Hypothalamus (tissue), 51 donors: ENCODE data around the gene SPANXB1.
"Not testable (repeated sequence)": the region's sequence is repeated elsewhere in the genome, so short reads cannot be mapped to it uniquely, and the experiment has no call there.

Experiments used
- DNase-seq, 51 donors: peaks; one replicate each; lab custom pipeline; 2025; lab: John Stamatoyannopoulos, UW

SPANXB1 gene, protein sequence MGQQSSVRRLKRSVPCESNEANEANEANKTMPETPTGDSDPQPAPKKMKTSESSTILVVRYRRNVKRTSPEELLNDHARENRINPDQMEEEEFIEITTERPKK

DNA sequence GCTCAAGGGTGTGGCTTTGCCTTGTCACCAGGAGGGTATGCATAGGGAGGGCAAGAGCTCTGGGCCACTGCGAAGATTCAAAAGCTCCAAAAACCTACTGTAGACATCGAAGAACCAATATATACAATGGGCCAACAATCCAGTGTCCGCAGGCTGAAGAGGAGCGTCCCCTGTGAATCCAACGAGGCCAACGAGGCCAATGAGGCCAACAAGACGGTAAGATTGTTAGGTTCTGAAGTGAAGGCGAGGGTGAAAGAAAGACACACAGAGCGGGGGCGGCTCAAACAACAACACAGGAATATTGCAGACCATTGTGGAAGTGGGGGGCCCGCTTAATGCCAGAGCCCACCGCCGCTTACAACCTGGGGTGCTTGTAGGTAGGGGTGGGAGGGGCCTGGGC, at the start of gene SPANXB1:
Gene SPANXB1, plus strand, starts transcription at position 27 of the 400 bp plus-strand sequence. Its CDS starts 100 bp downstream, at position 127.
- DNase-seq = not testable (repeated sequence)

DNA sequence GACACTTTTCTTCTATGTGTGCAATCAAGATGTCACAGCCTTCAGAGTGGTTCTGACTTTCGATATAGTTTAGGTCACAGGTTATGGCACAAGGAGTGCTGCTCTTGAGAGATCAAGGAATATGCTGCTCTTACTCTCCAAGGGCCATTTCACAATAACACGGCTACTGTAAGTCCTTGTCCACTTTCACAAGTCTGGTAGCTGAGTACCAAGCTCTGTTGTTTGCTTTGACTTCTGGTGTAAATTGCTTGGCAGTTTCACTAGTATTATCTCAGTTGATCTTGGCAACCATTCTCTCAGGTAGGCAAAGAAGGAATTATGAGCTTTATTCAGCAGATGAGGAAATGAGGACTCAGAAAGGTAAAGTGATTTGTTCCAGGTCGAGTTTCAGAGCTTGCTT, 35.4 kb upstream of the SPANXB1 start:
- DNase-seq = no peak

DNA sequence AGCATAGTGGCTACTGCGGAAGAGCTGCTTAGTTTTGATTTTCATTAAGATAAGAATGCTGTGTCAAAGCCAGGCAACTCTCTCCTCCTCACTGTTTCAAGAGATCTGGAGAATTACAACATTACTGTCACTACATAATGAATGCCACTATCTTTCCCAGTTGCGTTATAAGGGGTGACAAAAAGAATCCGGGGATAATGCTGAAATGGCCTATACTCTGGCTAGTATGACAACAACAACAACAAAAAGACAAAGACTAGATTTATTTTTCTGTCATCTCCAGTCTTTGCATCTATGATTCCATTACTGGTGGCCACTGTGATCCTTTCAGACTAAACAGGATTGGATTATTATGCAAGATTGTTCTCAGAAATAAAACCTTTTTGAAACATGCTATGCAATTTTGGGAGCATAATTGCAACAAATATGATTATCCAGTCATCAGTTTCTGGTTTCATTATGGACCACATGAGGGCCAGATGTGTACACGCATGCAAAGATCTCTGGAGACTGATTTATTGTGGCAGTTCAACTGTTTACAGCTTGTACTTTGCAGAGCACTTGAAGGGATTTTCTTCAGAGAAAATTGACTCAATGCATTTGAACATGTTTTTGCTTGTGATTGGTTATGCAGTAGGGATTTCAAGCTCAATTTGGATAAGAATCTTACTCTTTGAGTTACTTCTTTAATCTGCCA, 31.1 kb upstream of the SPANXB1 start:
- no peak for DNase-seq

DNA sequence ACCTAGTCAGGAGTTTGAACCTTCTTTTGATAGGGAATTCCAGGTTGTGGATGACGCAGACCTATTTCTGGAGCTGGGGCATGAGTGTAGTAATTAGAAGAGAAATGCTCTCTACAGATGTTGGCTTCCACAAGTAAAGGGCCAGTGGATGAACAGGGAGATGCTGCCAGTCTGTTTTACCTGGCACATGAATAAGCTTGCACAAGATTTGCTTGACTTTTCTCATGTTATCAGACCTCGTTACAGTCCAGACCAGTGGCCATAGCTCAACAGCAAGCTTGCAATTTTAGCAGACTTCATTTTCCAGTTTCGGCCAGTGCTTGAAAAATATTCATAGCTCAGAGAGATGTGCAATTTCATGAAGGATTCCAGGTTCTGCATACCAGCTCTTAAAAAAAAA, 26.9 kb upstream of the SPANXB1 start:
- no peak for DNase-seq

DNA sequence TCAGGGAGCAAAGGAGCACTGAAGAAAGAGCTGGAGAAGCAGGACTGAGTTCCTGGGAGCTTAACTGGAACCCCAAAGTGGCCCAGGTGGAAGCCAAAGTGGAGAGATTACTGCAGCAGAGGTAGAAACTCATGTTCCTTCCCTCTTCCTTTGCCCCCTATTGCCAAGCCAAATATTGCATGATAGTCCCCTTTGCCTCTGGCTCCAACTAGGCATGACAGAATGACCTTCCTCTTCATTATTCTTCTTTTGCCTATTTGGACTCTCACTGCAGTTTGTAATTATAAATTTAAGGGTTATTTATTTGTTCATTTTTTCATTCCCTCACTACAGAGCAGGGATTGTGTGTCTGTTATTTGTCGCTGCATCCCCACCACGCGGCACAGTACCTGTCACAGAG, 22.1 kb upstream of the SPANXB1 start:
- no peak for DNase-seq

DNA sequence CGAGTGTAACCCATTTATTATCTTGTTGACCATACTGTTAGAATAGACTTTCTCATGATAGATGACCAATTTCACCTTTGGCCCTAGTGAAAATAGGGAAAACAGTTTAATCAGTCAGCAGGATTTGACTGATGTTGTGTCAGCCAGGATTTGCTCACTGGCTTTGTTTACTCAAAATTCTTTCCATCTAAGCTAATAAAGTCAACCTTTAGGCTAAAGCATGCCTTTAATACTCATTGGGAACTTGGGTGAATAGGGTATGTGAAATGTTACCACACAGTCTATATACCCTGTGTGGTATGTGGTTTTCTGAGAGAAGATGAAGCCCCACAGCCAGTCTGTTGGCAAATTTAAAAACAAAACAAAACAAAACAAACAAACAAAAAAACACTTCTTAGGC, 18.7 kb upstream of the SPANXB1 start:
- DNase-seq = no peak

DNA sequence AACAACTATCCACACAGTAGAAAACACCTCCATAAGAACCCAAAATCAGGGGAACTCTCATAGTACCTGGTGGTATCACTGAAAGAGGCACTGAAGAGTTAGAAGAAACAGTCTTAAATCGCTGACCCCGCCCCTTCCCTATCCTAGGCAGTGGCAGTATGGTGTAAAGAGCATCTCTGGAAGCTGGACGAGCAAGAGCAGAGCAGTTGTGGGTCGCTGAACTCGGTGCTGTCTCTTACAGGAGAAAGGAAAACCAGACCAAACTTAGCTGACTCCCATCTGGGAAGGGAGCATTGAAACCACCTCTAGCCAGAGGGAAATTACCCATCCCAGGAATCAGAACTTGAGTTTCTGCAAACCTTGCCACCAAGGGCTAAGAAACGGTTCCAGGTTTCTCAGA, 2.8 kb downstream of the SPANXB1 start:
- not testable (repeated sequence) for DNase-seq

DNA sequence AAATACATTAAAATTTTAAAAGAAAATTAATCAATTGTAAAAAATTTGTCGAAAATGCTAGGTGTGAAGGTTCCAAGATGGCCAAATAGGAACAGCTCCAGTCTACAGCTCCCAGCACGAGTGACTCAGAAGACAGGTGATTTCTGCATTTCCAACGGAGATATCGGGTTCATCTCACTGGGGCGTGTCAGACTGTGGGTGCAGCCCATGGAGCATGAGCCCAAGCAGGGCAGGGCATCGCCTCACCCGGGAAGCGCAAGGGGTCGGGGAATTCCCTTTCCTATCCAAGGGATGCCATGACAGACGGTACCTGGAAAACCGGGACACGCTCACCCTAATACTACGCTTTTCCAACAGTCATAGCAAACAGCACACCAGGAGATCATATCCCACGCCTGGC, 41.9 kb downstream of the SPANXB1 start:
- not testable (repeated sequence) for DNase-seq

DNA sequence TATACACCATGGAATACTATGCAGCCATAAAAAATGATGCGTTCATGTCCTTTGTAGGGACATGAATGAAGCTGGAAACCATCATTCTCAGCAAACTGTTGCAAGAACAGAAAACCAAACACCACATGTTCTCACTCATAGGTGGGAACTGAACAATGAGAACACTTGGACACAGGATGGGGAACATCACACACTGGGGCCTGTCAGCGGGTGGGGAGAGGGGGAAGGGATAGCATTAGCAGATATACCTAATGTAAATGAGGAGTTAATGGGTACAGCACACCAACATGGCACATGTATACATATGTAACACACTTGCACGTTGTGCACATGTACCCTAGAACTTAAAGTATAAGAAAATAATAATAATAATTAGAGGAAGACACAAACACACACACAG, 47.5 kb downstream of the SPANXB1 start:
- DNase-seq = not testable (repeated sequence)

DNA sequence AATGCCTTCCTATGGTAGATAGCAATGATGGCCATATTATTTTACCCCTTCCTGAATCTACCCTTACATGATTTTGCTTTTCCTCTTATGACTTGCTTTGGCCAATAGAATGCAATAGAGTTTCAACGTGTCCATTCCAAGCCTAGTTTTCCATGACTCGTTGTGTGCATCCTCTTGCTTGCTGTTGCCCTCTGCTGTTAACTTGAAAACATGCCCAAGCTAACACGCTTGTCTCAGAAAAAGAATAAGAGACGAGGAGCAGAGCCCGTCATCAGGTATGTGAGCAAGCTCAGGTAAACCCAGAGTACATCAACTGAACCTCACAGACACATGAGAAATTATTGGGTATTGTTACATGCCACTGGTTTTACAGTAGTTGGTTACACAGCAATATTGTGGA, 49.7 kb downstream of the SPANXB1 start:
- DNase-seq = not testable (repeated sequence)
